GM21381 (cell line): ENCODE results near the gene ID1.
A peak's percentile ranks its signal among the peaks of the same experiment; 100 is the strongest.
"Not testable (repeated sequence)": the region's sequence is repeated elsewhere in the genome, so short reads cannot be mapped to it uniquely, and the experiment has no call there.

Source experiments
- ATAC-seq: cut with Tn5 transposase; IDR thresholded peaks from one replicate; pipeline ENCODE4 v1.9.1; 2021; ENCODE audit warnings: mild to moderate bottlenecking, moderate library complexity; ENCODE audit not compliant: unreplicated experiment

Gene ID1

GRCh38 chr20:31572701-31573554 is 32.2 kb upstream of the ID1 start:
- ATAC-seq = peak; percentile 90

GRCh38 chr20:31573555-31574321 is 31.4 kb upstream of the ID1 start:
- peak; percentile 4 for ATAC-seq

- ATAC-seq = not testable (repeated sequence)
These were observed 30.1 kb upstream of the ID1 start for GRCh38 chr20:31574986-31575385.

GRCh38 chr20:31576751-31577150 is 28.3 kb upstream of the ID1 start:
- no peak for ATAC-seq

- ATAC-seq = no peak
These were observed 27.9 kb upstream of the ID1 start for GRCh38 chr20:31577194-31577593.

- ATAC-seq = no peak
These were observed 26.5 kb upstream of the ID1 start for GRCh38 chr20:31578448-31579138.

- no peak for ATAC-seq
These were observed 25.8 kb upstream of the ID1 start for GRCh38 chr20:31579245-31579644.

- not testable (repeated sequence) for ATAC-seq
These were observed 25.0 kb upstream of the ID1 start for GRCh38 chr20:31579941-31580651.

- no peak for ATAC-seq
These were observed 24.4 kb upstream of the ID1 start for GRCh38 chr20:31580706-31581105.

GRCh38 chr20:31581391-31581790 is 23.7 kb upstream of the ID1 start:
- no peak for ATAC-seq

GRCh38 chr20:31587545-31588389 is 17.3 kb upstream of the ID1 start:
- no peak for ATAC-seq

- no peak for ATAC-seq
These were observed 14.3 kb upstream of the ID1 start for GRCh38 chr20:31590717-31591225.

GRCh38 chr20:31593221-31594001 is 11.7 kb upstream of the ID1 start:
- ATAC-seq = no peak

GRCh38 chr20:31594002-31594557 is 11.0 kb upstream of the ID1 start:
- ATAC-seq = no peak

- ATAC-seq = no peak
These were observed 10.3 kb upstream of the ID1 start for GRCh38 chr20:31594558-31595379.

- ATAC-seq = no peak
These were observed 9.8 kb upstream of the ID1 start for GRCh38 chr20:31595380-31595653.

- ATAC-seq = no peak
These were observed 9.3 kb upstream of the ID1 start for GRCh38 chr20:31595654-31596411.

- not testable (repeated sequence) for ATAC-seq
These were observed 8.7 kb upstream of the ID1 start for GRCh38 chr20:31596412-31596715.
